ENCODE data around the gene CACNA1G.

CACNA1G gene

DNA sequence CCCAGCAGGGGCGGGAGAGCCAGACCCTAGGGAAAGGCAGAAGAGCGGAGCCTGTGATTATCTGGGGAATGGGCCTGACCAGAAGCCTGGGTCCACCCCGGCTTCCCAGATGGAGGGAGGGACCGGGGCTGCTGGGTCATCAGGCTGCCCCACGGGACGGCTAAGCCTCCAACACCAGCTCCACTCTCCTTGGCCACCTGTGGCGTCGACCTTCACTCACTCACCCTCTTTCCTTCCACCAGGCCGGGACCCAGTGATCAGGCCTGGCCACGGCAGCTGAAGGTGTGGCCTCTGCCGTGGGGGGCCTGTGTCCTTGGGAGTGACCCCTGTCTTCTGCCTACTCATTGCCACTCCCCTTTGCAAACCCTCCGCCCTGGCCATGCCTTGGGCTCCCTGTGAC lies 51.8 kb downstream of the CACNA1G start:
- Histone ChIP-seq H3K27me3 (ENCODE audit: control insufficient read depth, insufficient read depth, low read length) (no peaks in the 10 kb centered on the region), H3K36me3 (ENCODE audit: control insufficient read depth, low read depth, low read length) (no peaks in the 10 kb centered on the region)

DNA sequence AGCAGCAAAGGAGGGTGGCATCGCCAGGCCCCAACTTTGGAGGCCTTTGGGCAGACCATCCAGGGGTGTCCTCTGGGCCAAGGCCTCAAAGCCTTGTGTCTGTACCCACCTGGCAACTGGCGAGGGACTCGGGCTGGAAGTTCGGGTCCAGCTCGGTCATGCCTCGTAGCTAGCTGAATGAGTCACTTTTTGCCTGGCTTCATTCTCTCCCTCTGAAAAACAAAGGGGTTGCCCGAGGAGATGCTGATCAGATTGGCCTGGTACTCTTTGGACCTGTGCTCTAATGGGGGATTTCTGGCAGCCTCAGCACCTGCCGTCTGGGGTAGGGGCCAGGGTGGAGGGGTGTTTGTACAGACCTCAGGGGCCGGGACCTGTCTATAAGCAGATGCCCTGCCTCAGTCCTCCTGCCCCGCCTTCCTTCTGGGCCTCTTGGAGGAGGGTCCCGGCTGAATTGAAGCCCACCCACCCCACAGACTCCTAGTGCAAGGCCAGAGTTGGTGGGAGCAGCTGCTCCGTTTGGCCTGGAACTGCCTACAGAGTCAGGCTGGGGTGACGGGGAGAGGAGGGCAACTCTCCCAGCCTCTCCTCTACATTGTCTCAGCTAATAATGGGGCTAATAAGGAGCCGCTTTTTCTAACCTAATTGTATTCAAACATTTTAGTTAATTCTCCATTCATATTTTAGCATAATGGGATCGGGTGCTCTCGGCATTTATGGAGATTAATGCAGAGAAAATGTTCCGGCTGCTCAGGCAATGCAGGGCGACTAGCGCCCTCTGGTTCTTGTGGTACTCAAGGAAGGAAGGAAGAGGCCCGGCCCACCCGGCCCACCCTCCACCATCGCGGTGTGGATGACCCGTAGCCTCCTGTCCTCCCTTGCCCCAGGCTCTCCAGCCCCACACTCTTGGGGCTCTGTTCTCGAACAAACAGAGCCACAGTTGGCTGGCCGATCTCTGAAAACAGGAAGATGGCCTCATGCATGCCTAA lies 52.8 kb downstream of the CACNA1G start:
- Histone ChIP-seq H3K9me3 (ENCODE audit: control insufficient read depth, low read depth, low read length) (no peaks in the 10 kb centered on the region), H3K27ac (ENCODE audit: low read length) (no peak overlapping the region), H3K36me3 (ENCODE audit: control insufficient read depth, low read depth, low read length) (no peaks in the 10 kb centered on the region), H3K9ac (ENCODE audit: low read length) (no peak overlapping the region), H3K4me1 (ENCODE audit: control insufficient read depth, low read depth, low read length) (no peaks in the 10 kb centered on the region), H3K4me3 (ENCODE audit: low read length) (no peak overlapping the region), H3K27me3 (ENCODE audit: control insufficient read depth, insufficient read depth, low read length) (no peaks in the 10 kb centered on the region)

More for the DNA sequence above, 51.8 kb downstream of the CACNA1G start:
- H3K4me1 ChIP-seq (ENCODE audit: control insufficient read depth, low read depth, low read length), result no peaks in the 10 kb centered on the region
- H3K4me3 ChIP-seq (ENCODE audit: low read length), result no peak overlapping the region
- H3K9ac ChIP-seq (ENCODE audit: low read length), result no peak overlapping the region
- no peak overlapping the region for H3K27ac ChIP-seq (ENCODE audit: low read length)
- H3K9me3 ChIP-seq (ENCODE audit: control insufficient read depth, low read depth, low read length), result no peaks in the 10 kb centered on the region

- Histone ChIP-seq H3K36me3 (ENCODE audit: control insufficient read depth, low read depth, low read length) (no peaks in the 10 kb centered on the region), H3K4me1 (ENCODE audit: control insufficient read depth, low read depth, low read length) (no peaks in the 10 kb centered on the region), H3K9ac (ENCODE audit: low read length) (no peak overlapping the region), H3K27ac (ENCODE audit: low read length) (no peak overlapping the region), H3K4me3 (ENCODE audit: low read length) (no peak overlapping the region), H3K27me3 (ENCODE audit: control insufficient read depth, insufficient read depth, low read length) (no peaks in the 10 kb centered on the region), H3K9me3 (ENCODE audit: control insufficient read depth, low read depth, low read length) (no peaks in the 10 kb centered on the region)
Observed at GRCh38 chr17:50614471-50615051, 54.0 kb downstream of the CACNA1G start.

GRCh38 chr17:50615828-50616227 lies 55.3 kb downstream of the CACNA1G start:
- H3K9ac ChIP-seq (ENCODE audit: low read length), result no peak overlapping the region
- H3K36me3 ChIP-seq (ENCODE audit: control insufficient read depth, low read depth, low read length), result no peaks in the 10 kb centered on the region
- no peaks in the 10 kb centered on the region for H3K9me3 ChIP-seq (ENCODE audit: control insufficient read depth, low read depth, low read length)
- no peak overlapping the region for H3K27ac ChIP-seq (ENCODE audit: low read length)
- H3K4me3 ChIP-seq (ENCODE audit: low read length), result no peak overlapping the region
- no peaks in the 10 kb centered on the region for H3K4me1 ChIP-seq (ENCODE audit: control insufficient read depth, low read depth, low read length)
- no peaks in the 10 kb centered on the region for H3K27me3 ChIP-seq (ENCODE audit: control insufficient read depth, insufficient read depth, low read length)

DNA sequence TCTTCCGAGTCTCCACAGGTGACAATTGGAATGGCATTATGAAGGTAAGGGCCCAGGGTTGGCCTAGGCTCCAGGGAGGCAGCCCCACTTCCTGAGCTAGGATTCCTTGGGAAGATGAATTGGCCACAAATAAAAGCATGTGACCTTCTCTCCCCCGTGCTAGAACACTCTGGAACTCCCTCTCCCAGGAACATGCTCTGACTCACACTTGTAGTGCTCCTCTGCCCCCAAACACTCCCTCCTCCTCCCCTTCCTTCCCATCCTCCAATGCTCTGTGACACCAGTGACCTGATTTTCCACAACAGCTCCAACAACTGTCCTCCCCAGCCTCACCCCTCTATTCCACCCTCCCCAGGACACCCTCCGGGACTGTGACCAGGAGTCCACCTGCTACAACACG lies 57.8 kb downstream of the CACNA1G start:
- Histone ChIP-seq H3K27me3 (ENCODE audit: control insufficient read depth, insufficient read depth, low read length) (no peaks in the 10 kb centered on the region), H3K27ac (ENCODE audit: low read length) (no peak overlapping the region), H3K9ac (ENCODE audit: low read length) (no peak overlapping the region), H3K9me3 (ENCODE audit: control insufficient read depth, low read depth, low read length) (no peaks in the 10 kb centered on the region), H3K36me3 (ENCODE audit: control insufficient read depth, low read depth, low read length) (no peaks in the 10 kb centered on the region), H3K4me3 (ENCODE audit: low read length) (no peak overlapping the region), H3K4me1 (ENCODE audit: control insufficient read depth, low read depth, low read length) (peaks cover 6% of the 10 kb centered on the region)

- H3K27me3 ChIP-seq (ENCODE audit: control insufficient read depth, insufficient read depth, low read length), result no peaks in the 10 kb centered on the region
- H3K36me3 ChIP-seq (ENCODE audit: control insufficient read depth, low read depth, low read length), result no peaks in the 10 kb centered on the region
- H3K4me3 ChIP-seq (ENCODE audit: low read length), result no peak overlapping the region
- peaks cover 12% of the 10 kb centered on the region for H3K4me1 ChIP-seq (ENCODE audit: control insufficient read depth, low read depth, low read length)
- H3K27ac ChIP-seq (ENCODE audit: low read length), result no peak overlapping the region
- H3K9me3 ChIP-seq (ENCODE audit: control insufficient read depth, low read depth, low read length), result no peaks in the 10 kb centered on the region
- no peak overlapping the region for H3K9ac ChIP-seq (ENCODE audit: low read length)
Observed at GRCh38 chr17:50618941-50619340, 58.4 kb downstream of the CACNA1G start.

- H3K27me3 ChIP-seq (ENCODE audit: control insufficient read depth, insufficient read depth, low read length), result no peaks in the 10 kb centered on the region
Observed at GRCh38 chr17:50619489-50619888, 59.0 kb downstream of the CACNA1G start.

GRCh38 chr17:50620237-50620636 lies 59.7 kb downstream of the CACNA1G start:
- no peaks in the 10 kb centered on the region for H3K9me3 ChIP-seq (ENCODE audit: control insufficient read depth, low read depth, low read length)
- no peaks in the 10 kb centered on the region for H3K27me3 ChIP-seq (ENCODE audit: control insufficient read depth, insufficient read depth, low read length)
- H3K36me3 ChIP-seq (ENCODE audit: control insufficient read depth, low read depth, low read length), result no peaks in the 10 kb centered on the region
- no peak overlapping the region for H3K4me3 ChIP-seq (ENCODE audit: low read length)
- H3K27ac ChIP-seq (ENCODE audit: low read length), result no peak overlapping the region
- H3K4me1 ChIP-seq (ENCODE audit: control insufficient read depth, low read depth, low read length), result peaks cover 12% of the 10 kb centered on the region
- no peak overlapping the region for H3K9ac ChIP-seq (ENCODE audit: low read length)

More at GRCh38 chr17:50619489-50619888, 59.0 kb downstream of the CACNA1G start:
- H3K4me3 ChIP-seq (ENCODE audit: low read length), result no peak overlapping the region
- no peak overlapping the region for H3K27ac ChIP-seq (ENCODE audit: low read length)
- no peaks in the 10 kb centered on the region for H3K36me3 ChIP-seq (ENCODE audit: control insufficient read depth, low read depth, low read length)
- H3K9ac ChIP-seq (ENCODE audit: low read length), result no peak overlapping the region
- no peaks in the 10 kb centered on the region for H3K9me3 ChIP-seq (ENCODE audit: control insufficient read depth, low read depth, low read length)
- peaks cover 12% of the 10 kb centered on the region for H3K4me1 ChIP-seq (ENCODE audit: control insufficient read depth, low read depth, low read length)

- Histone ChIP-seq H3K36me3 (ENCODE audit: control insufficient read depth, low read depth, low read length) (no peaks in the 10 kb centered on the region), H3K27ac (ENCODE audit: low read length) (no peak overlapping the region), H3K4me3 (ENCODE audit: low read length) (no peak overlapping the region), H3K9me3 (ENCODE audit: control insufficient read depth, low read depth, low read length) (no peaks in the 10 kb centered on the region), H3K9ac (ENCODE audit: low read length) (no peak overlapping the region), H3K27me3 (ENCODE audit: control insufficient read depth, insufficient read depth, low read length) (no peaks in the 10 kb centered on the region), H3K4me1 (ENCODE audit: control insufficient read depth, low read depth, low read length) (peaks cover 12% of the 10 kb centered on the region)
Observed at GRCh38 chr17:50620858-50621257, 60.3 kb downstream of the CACNA1G start.

DNA sequence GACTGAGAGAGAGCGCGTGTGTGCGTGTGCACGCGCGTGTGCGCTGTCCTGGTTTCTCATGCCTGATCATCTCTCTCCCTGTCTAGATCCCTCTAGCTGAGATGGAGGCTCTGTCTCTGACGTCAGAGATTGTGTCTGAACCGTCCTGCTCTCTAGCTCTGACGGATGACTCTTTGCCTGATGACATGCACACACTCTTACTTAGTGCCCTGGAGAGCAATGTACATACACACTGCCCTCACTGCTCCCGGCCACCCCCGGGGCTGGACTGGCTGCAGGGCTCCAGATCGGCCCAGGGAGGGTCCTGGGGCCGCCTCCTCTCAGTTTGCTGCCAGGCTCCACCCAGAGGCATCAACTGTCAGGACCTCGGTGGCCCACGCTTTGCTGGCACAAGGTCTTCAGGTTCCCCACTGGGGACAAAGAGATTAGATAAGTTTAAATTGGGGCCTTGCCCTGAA lies 61.1 kb downstream of the CACNA1G start:
- peaks cover 12% of the 10 kb centered on the region for H3K4me1 ChIP-seq (ENCODE audit: control insufficient read depth, low read depth, low read length)
- H3K27me3 ChIP-seq (ENCODE audit: control insufficient read depth, insufficient read depth, low read length), result no peaks in the 10 kb centered on the region
- H3K36me3 ChIP-seq (ENCODE audit: control insufficient read depth, low read depth, low read length), result no peaks in the 10 kb centered on the region
- H3K27ac ChIP-seq (ENCODE audit: low read length), result no peak overlapping the region
- no peaks in the 10 kb centered on the region for H3K9me3 ChIP-seq (ENCODE audit: control insufficient read depth, low read depth, low read length)
- H3K4me3 ChIP-seq (ENCODE audit: low read length), result no peak overlapping the region
- H3K9ac ChIP-seq (ENCODE audit: low read length), result no peak overlapping the region

DNA sequence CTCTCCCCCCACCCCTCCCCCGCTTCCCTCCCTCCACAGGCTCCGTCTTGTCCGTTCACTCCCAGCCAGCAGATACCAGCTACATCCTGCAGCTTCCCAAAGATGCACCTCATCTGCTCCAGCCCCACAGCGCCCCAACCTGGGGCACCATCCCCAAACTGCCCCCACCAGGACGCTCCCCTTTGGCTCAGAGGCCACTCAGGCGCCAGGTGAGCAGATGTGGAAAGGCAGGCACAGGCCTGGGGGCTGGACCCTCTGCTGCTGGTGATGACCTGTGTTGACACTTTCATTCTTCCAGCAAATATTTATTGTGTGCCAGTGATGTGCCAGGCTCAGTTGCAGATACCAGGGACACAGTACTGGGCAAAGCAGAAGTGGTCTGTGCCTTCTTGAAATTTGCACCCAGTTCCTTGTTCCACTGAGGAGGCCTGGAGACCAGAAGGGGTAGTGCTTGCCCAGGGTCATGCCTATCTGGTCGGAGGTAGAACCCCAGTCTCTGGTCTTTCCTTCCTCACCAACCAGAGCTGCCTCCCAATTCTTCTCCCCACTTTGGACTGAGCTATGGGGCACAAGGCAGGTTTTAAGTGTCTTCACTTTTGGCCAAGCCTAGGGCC lies 63.9 kb downstream of the CACNA1G start:
- H3K9ac ChIP-seq (ENCODE audit: low read length), result no peak overlapping the region
- no peak overlapping the region for H3K27ac ChIP-seq (ENCODE audit: low read length)
- H3K36me3 ChIP-seq (ENCODE audit: control insufficient read depth, low read depth, low read length), result no peaks in the 10 kb centered on the region
- H3K9me3 ChIP-seq (ENCODE audit: control insufficient read depth, low read depth, low read length), result no peaks in the 10 kb centered on the region
- H3K4me3 ChIP-seq (ENCODE audit: low read length), result no peak overlapping the region
- peaks cover 7% of the 10 kb centered on the region for H3K27me3 ChIP-seq (ENCODE audit: control insufficient read depth, insufficient read depth, low read length)
- peaks cover 27% of the 10 kb centered on the region for H3K4me1 ChIP-seq (ENCODE audit: control insufficient read depth, low read depth, low read length)

Data from iPS-18a (cell line).